8988T (cell line): ENCODE data around the gene ZBTB7A.

ENCODE experiments used
- DNase-seq: peaks from one replicate; pipeline ENCODE4 v3.0.0; 2011

The ZBTB7A gene

DNA sequence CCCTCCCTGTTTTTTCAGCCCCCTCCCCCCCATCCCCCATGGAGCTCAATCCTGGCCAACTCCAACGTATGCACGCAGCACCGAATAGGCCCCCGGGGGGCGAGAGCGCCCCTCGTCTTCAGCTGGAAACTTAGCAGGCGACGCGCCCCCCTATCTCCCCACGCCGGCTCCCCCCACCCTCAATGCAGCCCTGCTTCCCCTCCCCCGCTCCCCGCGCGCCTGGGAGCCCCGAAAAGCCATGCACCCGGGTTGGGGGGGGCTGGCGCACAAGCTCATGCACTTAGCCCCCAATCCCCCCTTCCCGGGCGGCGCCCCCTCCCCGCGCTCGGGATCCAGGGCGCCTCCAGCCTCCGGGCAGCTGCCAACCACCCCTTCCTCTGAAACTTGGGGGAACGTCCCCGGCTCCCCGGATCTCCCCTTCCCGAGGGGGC is 508 bp downstream of the ZBTB7A start:
- peak; percentile 64 for DNase-seq

DNA sequence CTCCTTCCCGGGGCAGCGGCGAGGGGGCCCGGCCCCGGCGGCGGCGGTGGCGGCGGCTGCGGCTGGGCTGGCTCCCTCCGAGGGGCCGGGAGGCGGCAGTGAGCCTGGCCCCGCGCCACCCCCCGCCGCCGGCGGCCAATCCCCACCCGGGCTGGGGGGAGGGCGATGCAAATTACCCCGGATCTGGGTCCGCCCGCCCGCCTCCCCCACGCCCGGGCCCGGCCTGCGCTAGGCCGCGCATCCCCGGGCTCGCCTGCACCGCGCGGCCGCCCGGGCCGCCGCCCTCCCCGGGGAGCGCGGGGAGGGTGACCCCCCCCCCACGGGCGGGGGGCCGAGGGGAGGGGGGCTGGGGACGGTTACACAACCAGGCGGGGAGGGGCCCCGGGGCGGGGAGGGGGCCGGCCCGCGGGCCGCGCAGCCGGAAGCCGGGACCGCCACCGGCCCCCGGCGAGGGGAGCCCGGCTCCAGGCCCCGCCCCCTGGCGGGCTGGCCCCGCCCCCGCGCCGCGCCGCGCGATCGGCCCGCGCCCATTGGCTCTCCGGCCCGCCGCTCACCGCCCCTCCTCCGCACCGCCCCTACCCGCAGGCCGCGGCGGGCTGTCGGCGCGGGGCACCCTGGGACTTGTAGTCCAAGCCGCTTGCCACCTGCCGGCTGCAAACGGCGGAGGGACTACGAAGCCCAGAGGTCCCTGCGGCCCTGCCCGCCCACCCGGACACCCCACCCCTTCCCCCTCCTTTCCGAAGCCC is 1.1 kb downstream of the ZBTB7A start:
- peak; percentile 98 for DNase-seq

DNA sequence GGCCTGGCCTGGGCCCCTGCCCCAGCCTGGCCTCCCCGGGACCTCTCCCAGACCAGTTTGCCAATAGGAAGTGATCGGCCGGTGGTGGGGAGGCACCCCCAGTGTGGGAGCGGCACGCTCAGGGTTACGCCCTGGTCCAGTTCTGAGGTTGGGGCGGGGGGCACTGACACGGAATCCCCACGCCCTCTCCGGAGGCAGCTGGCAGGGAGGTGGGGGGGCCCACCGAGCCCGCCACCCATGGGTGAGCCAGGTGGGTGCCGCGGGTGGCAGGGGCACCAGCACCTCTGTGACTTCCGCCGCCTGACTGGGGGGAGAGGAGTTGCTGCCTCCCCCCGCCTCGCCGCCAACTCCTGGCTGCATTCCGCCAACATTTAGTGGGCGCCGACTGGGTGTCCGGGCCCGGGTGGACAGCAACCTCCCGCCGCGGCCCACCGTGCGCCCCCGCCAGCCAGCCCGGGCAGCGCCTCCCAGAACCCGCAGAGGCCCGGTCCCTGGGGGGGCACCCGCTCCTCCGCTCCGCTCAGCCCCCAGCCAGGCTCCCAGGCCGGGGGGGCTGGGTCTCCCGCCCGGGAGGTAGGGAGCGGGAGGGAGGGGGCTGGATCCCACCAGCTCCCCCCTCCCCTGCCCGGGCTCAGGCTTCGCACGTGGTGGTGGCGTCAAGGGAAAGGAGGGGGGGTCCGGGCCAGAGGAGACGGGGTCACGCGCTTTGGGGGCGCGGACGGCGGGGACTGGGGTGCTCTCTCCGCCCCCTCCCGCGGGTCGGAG is 2.0 kb downstream of the ZBTB7A start:
- peak; percentile 56 for DNase-seq

DNA sequence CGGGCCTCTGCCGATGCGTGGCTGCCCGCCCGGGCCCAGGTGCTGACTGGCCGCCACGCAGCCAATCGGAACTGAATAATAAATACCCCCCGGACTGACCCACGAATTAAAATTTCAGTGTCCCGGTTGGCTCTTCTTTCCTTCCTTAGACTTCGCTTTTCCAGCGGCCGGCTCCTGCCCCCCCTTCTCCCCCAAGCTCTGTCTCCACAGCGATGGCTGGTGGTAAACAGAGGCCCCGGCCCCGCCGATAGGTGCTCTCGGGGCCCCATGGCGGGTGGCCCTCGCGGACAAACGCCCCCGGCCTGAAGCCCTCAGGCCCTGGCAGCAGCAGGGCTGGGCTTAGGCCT is 2.6 kb downstream of the ZBTB7A start:
- peak; percentile 41 for DNase-seq

DNA sequence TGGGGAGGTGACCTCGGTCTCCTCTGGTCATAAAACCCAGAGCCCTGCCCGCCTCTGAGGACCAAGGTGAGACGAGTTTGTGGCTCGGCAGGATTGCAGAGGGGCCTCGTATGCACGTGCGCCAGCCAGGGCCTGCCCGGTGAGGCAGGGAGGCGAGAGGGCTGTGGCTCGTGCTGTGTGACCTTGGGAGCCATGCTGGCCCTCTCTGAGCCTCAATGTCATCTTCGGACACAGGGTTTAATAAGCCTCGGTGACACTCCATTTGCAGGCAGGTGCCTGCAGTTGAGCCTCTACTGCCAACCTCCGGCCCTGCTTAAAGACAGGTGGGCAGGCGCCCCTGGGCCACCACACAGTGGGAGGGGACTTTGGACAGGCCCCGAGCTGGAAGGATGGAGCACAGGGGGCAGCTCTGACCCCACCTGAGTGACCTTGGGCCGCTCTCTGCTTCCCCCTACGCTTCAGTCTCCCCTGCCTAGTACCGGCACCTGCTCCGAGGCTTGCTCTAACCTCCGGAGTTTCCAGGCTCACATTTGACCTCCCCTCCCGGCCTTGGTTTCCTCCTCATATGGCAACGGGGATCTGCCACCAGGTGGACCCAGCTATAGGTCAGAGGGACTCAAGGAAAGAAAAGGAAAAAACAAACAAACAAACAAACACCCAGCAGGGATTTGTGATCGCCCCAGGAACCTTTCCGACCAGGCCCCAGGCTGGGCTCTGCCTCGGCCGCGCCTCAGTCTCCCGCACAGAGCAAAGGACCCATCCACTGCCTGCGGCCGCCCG is 3.1 kb downstream of the ZBTB7A start:
- peak; percentile 39 for DNase-seq

DNA sequence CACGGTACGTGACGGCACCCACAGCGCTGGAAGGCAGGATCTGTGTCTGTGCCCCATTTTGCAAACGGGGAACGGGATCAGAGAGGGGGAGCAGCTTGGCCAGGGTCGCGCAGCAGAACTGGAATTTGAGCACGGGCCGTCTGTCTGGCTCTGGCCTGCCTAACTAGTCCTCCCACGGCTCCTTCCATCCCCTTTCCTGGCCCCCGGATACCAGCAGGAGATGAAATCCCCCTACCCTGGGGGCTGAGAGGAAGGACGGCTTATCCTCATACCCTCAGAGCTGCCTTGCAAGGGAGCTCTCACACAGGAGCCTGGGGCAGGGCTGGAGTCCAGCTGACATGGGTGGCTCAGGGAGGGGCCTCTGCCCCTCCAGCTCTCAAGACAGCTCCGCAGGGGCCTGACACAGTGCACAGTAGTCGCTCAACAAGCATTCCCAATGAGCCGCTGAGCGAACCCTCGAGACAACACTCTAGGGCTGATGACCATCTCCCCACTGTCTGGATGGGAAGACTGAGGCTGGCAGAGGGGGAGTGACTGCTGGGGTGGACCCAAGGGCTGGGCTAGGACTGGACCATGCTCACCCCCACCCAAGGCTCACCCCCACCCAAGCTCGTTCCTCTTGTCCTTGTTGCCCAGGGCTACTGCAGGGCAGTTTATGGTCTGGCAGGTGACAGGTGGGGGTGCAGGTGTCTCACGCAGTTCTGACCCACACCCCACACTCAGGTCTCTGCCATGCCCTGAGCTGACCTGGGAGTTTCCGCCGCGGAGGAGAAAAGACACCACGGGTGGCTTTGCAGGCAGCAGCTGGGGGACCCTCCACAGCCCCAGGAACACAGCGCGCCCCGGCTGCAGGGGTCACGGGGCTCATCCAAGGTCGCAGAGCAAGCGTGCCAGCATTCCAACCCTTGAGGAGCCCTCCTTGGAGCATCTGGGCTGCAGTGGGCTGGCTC is 4.0 kb downstream of the ZBTB7A start:
- DNase-seq = no peak

DNA sequence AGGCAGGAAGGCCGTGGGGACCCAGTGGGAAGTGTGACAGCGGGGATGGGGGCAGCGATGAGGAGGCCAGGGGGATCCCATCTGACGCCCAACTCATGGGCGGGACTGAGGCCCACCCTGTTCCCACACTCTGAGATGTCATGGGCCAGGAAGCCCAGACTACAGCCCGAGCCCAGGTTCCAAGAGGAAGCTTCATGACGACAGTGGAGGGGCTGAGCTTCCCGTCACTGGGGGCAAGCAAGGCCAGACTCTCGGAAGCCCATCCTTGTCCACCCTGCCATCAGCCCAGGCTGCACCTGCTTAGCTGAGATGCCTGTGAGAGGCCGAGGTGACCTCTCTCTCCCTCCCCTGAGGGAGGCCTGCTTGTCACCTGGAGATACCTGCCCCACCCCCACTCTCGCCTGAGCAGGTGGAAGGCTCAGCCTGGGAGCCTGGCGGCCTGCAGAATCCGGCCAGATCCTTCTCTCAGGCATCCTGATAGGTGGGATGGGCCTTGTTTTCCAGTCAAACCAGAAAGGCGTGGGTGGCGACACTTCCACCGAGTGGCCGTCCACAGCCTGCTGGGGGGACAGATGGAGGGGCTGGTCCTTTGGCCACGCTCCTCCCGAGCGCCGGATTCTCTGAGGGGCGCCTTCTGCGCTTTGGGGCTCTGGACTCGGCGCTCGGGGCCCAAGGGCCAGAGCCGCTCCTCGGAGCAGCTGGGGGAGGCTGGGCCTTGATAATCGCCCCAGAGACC is 4.8 kb downstream of the ZBTB7A start:
- peak; percentile 31 for DNase-seq

DNA sequence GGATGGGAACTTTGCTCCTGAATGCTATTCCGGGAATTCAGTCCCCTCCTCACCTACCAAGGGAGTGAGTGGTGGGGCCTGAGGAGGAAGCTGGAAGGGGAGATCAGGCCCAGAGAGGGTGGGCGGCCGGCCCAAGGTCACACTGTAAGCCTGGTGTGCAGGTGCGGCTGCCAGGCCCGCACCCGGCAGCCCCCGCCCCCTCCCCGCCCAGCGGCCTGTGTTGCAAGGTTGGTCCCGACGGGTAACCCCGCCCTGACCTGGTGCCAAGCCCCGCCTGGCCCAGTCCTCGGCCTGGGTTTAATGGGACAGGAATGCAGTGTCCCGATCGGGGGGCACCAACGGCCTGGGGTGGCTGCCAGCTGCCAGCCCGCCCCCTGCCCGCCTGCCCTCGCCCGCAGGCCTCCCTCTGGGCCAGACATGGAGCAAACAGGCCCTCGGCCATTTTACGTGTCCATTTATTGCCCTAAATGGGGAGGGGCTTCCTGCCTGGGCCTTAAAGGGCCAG is 5.5 kb downstream of the ZBTB7A start:
- DNase-seq = peak; percentile 67

DNA sequence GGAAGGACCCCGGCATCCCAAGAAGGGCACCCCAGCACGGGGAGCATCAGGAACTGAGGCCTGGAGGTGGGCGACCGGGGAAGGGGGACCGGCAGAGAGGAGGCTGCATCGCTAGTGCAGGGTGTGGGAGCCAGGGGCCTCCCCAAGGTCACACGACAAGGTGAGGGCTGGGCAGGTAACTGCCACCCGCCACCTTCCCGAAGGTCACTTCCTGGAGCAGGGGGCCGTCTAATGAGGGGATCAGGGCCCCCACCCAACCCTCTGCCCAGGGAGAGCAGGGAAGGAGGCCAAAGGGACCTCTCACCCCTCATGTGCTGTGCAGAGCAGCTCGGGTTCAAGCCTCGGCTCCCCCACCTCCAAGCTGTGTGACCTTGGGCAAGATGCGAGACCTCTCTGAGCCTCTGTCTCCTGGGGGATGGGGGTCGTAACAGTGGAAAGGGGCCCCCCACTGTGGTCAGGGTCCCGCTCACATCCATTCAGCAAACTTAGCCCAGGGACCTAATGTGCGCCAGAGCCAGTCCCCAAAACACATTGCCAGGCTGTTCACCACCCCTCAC is 6.0 kb downstream of the ZBTB7A start:
- DNase-seq = no peak

DNA sequence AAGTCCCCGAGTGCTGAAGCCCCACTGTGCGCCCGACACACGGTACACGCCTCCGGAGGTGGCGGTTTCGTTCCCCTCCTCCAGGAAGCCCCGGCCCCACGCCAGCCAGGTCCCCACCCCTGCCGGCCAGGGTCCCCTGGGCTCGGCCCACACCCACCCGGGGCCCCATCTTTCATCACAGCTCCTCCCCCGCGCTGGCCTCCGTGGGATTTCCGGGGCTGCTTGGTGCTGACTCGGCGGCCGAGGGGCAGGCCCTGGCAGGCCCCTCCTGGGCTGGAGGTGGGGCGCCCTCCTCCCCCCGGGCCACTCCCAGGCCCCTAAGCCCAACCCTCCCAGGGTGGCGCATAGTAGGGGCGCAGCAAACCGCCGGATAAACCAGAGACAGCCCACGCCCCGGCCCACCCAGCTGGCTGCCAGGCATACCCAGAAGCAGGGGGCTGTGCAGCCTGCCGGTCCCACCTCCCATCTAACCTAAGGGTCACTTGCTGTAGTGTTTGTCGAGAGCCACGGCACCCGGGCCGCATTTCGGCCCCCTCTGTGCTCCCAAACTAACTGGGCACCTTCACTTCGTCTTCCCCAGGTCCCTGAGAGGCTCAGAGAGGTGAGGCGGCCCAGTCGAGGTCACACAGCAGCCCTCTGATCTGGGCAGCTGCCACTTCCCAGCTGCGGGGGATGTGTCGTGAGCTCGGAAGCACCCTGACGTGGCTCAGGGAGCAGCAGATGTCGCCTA is 6.6 kb downstream of the ZBTB7A start:
- no peak for DNase-seq

DNA sequence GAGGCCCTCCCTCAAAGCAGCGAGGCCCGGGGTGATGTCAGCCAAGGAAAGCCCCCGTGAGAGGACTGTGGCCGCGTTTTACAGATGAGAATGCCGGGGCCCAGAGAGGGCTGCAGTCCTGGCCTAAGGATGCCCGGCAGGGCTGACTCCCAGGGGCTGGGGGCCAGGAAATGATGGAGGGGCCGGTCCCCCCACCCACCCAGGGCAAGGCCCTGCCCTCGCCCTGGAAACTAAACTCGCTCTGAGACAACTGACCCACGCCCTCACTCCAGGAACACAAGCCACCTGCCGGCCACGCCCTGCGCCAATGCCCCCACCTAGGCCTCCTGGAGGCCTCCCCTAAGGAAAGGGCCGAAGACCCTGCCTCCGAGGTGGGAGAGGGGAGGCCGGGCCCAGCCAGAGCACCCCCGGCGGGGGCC is 7.2 kb downstream of the ZBTB7A start:
- no peak for DNase-seq

DNA sequence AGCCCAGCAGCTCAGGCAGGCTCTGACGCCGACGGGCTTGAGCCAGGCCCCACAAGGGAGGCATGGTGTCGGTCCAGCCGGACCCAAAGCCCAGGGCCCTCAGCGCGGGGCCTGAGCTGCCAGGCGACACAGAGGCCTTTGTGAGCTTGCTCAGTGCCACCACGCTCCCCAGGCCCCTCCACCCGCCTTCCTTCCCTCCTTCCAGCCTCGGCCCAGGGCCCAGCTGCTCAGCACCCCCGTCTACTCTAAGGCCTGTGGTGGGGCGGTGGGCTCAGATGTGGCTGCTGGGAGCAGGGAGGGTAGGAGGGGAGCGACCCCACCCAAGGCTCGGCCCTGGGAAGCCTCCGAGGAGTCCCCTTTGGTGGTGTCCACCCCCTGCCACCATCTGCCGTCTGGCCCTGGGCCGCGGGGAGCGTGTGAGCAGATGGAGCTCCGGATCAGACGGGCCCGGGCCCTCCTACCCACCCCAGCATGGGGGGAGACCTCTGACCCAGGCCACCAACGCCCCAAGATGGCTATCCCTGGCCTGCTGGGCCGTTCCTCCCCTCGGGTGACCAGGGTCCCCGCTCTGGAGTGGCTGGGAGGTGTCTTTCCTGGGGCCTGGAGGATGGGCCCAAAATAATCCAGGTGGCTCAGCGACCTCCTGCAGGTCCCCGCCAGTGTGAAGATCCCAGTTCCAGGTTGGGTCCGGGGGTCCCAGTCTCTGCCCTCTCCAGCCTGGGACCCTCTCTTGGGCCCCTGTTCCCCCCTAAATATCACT is 7.8 kb downstream of the ZBTB7A start:
- peak; percentile 28 for DNase-seq

DNA sequence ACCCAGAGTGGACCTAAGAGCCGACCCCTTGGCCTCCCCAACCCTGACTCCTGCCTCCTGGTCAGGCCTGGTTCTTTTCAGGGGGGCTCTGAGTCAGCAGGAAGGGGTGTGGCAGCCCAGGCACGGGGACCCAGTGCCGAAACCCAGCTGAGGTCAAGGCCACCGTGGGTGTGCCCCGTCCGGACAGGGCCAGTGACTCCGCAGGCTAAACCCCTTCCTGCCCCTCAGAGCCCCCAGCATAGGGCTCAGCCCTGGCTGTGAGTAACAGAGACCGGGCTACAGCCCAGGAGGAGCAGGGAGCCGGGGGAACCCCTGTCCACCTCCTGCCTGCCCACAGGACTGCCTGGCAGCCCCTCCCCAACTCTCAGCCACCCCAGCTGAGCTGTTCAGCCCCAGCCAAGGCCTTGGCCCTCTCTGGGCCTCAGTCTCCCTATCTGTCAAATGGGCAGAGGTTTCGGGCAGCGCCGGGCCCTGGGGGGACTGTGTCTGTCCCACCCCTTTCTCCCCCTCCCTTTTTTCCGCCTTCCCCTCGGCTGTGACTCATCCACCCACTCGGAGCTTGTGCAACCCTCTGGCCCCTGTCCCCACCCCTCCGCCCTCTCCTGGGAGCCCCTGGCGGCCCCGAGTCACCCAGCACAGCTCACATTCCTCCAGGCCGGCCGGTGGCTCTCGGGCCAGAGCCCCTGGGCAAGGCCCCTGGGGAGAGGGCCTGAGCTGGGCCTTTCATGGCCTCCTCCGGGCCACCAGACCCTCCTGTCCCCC is 8.6 kb downstream of the ZBTB7A start:
- peak; percentile 91 for DNase-seq

DNA sequence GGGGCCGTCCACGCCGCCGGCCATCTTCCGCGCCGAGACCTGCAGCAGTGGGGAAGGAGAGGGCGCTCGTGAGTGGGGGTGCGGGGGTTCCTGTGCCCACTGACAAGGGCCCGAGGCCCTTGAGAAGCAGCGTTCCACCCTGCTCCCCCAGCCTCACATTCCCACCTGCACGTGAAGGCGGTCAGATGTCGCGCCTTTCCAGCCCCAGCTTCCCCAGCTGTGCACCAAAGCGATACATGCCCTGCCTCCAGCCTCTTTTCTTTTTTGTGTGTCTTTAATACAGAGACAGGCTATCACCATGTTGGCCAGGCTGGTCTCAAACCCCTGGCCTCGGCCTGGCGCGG is 11.5 kb downstream of the ZBTB7A start:
- no peak for DNase-seq

DNA sequence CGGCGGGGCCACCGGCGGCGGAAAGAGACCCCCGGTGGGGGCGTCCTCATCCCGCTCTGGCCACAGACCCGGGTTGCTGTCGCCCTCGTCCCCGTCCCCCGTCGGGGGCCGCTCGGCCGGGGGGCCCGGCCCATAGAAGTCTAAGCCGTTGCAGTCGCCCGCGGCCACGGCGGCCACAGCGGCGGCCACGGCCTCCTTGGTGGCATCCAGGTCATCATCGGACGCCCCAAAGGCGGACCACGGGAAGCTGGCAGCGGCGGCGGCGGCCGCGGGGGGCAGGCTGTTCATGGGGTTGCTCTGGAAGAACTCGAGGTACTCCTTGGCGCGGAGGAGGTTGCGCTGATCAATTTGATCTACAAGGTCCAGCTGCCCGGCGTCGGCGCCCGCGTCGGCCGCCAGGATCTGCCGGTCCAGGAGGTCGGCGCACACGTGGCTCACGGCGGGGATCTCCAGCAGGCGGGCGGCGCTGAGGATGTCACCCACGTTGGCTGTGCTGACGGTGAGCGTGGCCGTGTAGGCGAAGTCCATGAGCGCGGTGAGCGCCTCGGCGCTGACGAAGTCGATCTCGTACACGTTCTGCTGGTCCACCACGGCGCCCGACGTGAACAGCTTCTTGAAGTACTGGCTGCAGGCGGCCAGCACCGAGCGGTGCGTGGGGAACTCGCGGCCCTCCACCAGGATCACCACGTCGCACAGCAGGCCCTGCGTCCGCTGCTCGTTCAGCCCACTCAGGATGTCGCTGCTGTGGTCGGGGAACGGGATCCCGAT is 12.1 kb downstream of the ZBTB7A start:
- DNase-seq = no peak

DNA sequence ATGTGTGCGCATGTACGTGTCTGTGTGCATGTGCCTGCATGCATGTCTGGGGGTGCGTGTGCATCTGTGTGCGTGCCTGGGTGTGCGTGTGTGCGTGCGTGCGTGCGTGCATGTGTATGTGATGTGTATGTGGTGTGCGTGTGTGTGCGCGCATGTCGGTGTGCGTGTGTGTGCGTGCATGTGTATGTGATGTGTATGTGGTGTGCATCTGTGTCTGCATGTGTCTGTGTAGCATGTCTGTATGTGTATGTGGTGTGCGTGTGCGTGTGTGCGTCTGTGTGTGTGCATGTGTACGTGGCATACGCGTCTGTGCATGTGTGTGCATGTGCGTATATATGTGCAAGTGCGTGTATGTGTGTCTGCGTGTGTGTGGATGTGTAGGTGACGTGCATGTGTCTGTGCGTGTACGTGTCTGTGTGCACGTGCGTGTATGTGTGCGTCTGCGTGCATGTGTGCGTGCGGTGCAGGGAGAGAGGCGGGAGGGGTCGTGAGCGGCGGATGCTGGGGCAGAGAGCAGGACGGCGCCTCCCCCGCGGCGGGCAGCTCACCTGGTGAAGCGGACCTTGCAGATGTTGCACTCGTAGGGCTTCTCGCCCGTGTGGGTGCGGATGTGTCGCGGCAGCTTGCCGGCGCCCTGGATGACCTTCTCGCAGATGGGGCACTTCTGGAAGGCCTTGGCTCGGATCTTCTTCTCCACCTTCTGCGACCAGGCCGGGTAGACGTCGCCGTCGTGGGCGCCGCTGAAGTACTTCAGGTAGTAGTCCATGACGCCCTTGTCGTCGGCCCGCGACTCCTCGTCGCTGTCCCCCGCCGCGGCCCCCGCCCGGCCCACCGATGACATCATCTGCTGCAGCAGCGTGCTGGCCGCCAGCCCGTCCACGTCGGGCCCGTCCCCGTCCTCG is 13.0 kb downstream of the ZBTB7A start:
- no peak for DNase-seq

DNA sequence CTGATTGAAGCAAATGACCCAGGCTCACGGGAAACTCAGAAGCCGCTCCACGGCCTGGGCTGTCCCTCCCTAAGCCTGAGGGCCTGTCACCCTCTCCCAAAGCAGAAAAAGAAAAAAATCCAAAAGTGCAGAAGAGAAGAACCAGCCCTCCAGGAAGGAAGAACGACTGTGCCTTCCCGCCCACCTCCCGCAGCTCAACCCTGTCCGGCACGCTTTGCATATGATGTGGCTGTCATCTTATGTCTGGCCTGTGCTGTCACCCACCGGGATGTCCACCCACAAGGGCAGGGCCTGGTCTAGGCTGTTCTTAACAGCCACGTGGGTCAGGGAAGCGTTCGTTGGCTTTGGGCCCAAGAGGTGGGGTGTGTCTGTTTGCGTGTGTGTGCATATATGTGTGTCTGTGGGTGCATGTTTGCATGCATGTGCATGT is 13.7 kb downstream of the ZBTB7A start:
- peak; percentile 56 for DNase-seq
